K562 (cell line): ENCODE data around the gene DPYSL3. TPM values are rescaled to one million over a fixed set of nuclear protein-coding genes. Genes with fewer than 3 reads are reported as not detected.

ENCODE experiments used
- ATAC-seq: fragments of 200-7000 bp; cut with Tn5 transposase; 3 replicates; pipeline ENCODE4 v1.9.1; 2020; ENCODE audit warnings: moderate library complexity
- BruUV-seq: library from RNA; stranded (reverse); fragments of 400-500 nt; replicated peaks from 2 replicates; lab custom pipeline; 2021; lab: Mats Ljungman, UMichigan
- CTCF ChIA-PET: fragments of 300-600 bp; formaldehyde crosslinking; extraction: SDS; loops from one replicate; lab custom pipeline; 2021; ENCODE audit warnings: low intra/inter-chr PET ratio; lab: Yijun Ruan, JAX
- POLR2A ChIA-PET: fragments of 300-600, 350-650 bp; sonication (Branson Sonifier 250); formaldehyde crosslinking; extraction: SDS; loops from one replicate; lab custom pipeline; 2021; ENCODE audit warnings: antibody characterized with exemption, inconsistent platforms; lab: Yijun Ruan, JAX
- DNase-seq, 4 experiments: peaks; one replicate each; pipeline versions ENCODE4 v3.0.0 to v3.0.0-alpha.2; 2011 to 2018; ENCODE audit warnings: low spot score in 3 of 4, mixed read lengths in 3 of 4; ENCODE audit errors: extremely low read depth in 1 of 4
- FAIRE-seq: peaks from 2 replicates; lab custom pipeline; 2011; peaks lifted over from hg19 to GRCh38; lab: Jason Lieb, UNC
- H2AFZ ChIP-seq: 2 replicates; pipeline ENCODE4 v1.6.0; 2011; ENCODE audit warnings: low read depth, low read length, control low read depth, inconsistent platforms
- H3K27ac ChIP-seq: fragments of 200-600 bp; 3 replicates; pipeline ENCODE4 v1.8.0; 2011; ENCODE audit warnings: low read depth, mild to moderate bottlenecking, control low read depth, inconsistent platforms, low read length, moderate library complexity, mixed read lengths; ENCODE audit errors: extremely low read depth
- H3K27me3 ChIP-seq, 2 experiments: fragments of 300-600 bp in 1 of 2; 2 replicates in 1 of 2; 3 replicates in 1 of 2; pipeline versions ENCODE4 v1.6.0 to v1.8.0; 2011; ENCODE audit warnings: inconsistent platforms in 2 of 2, low read length in 2 of 2, mild to moderate bottlenecking in 1 of 2, mixed read lengths in 1 of 2, moderate library complexity in 1 of 2; ENCODE audit not compliant: control insufficient read depth in 2 of 2, insufficient read depth in 2 of 2
- H3K36me3 ChIP-seq: fragments of 300-600 bp; 3 replicates; pipeline ENCODE4 v1.8.0; 2011; ENCODE audit warnings: mild to moderate bottlenecking, low read length, inconsistent platforms; ENCODE audit not compliant: control insufficient read depth, insufficient read depth
- H3K4me1 ChIP-seq, 2 experiments: fragments of 200-600 bp in 1 of 2; replicated peaks in 1 of 2; 2 replicates in 1 of 2; 3 replicates in 1 of 2; pipeline versions ENCODE4 v1.5.1 to v1.8.0; 2011; ENCODE audit warnings: inconsistent platforms in 2 of 2, low read length in 2 of 2, mild to moderate bottlenecking in 1 of 2, mixed read lengths in 1 of 2, moderate library complexity in 1 of 2; ENCODE audit not compliant: control insufficient read depth in 2 of 2, insufficient read depth in 2 of 2
- H3K4me2 ChIP-seq: 2 replicates; pipeline ENCODE4 v1.6.1; 2011; ENCODE audit warnings: low read length, control low read depth, inconsistent platforms, mixed read lengths; ENCODE audit not compliant: insufficient read depth
- H3K4me3 ChIP-seq: fragments of 200-600 bp; sonication (generic), shearing (Covaris generic); 2 replicates; pipeline ENCODE4 v1.5.1; 2016; ENCODE audit warnings: control low read depth, inconsistent platforms
- H3K79me2 ChIP-seq: fragments of 200-600 bp; 3 replicates; pipeline ENCODE4 v1.8.0; 2011; ENCODE audit warnings: low read length, inconsistent platforms; ENCODE audit not compliant: control insufficient read depth, insufficient read depth
- H3K9ac ChIP-seq, 2 experiments: 2 replicates each; pipeline versions ENCODE4 v1.6.0 to v1.6.1; 2011; ENCODE audit warnings: low read depth in 2 of 2, low read length in 2 of 2, control low read depth in 1 of 2, inconsistent platforms in 1 of 2, mild to moderate bottlenecking in 1 of 2, mixed read lengths in 1 of 2; ENCODE audit not compliant: insufficient read depth in 1 of 2
- H3K9me1 ChIP-seq: one replicate; pipeline ENCODE4 v1.6.0; 2011; ENCODE audit warnings: inconsistent platforms, mild to moderate bottlenecking, low read length, moderate library complexity; ENCODE audit not compliant: control insufficient read depth, insufficient read depth
- H3K9me3 ChIP-seq: replicated peaks from 2 replicates; pipeline ENCODE4 v1.5.1; 2011; ENCODE audit warnings: low read depth, low read length, inconsistent platforms; ENCODE audit not compliant: control insufficient read depth, insufficient read depth
- H4K20me1 ChIP-seq: replicated peaks from 2 replicates; pipeline ENCODE4 v1.6.1; 2011; ENCODE audit warnings: low read length, inconsistent platforms, mixed read lengths; ENCODE audit not compliant: control insufficient read depth, insufficient read depth
- CCNT2 ChIP-seq: IDR thresholded peaks from 2 replicates; pipeline ENCODE4 v1.6.1; 2011; ENCODE audit warnings: borderline replicate concordance, low read depth, mild to moderate bottlenecking, moderate library complexity, mixed read lengths, low read length; ENCODE audit not compliant: insufficient read length; ENCODE audit errors: extremely low read depth
- FUS ChIP-seq: fragments of 200-400 bp; formaldehyde crosslinking; optimal IDR thresholded peaks from 2 replicates; pipeline ENCODE3; 2017; ENCODE audit warnings: low read depth, low read length
- MED1 ChIP-seq: sonication (generic); formaldehyde crosslinking; IDR thresholded peaks from 2 replicates; pipeline ENCODE4 v1.8.1; 2023; ENCODE audit warnings: missing genetic modification reagents, borderline replicate concordance
- TSC22D4 ChIP-seq: fragments of 450-650 bp; IDR thresholded peaks from 2 replicates; pipeline ENCODE4 v1.6.1; 2016; ENCODE audit warnings: missing genetic modification characterization, missing biosample characterization, control low read depth
- ZNF444 ChIP-seq: fragments of 250-450 bp; sonication (Bioruptor Pico); IDR thresholded peaks from 2 replicates; pipeline ENCODE4 v1.4.0; 2020; ENCODE audit warnings: mild to moderate bottlenecking, moderate library complexity
- ZNF695 ChIP-seq: fragments of 450-650 bp; formaldehyde crosslinking; IDR thresholded peaks from 2 replicates; pipeline ENCODE4 v1.4.0; 2020; ENCODE audit warnings: mild to moderate bottlenecking, moderate library complexity
- WGBS: fragments of 100-300 bp; shearing (Covaris generic); methylation state at CpG from one replicate; pipeline ENCODE4 v1.1.6; 2016; ENCODE audit warnings: low coverage, mixed read lengths; ENCODE audit not compliant: insufficient coverage; ENCODE audit errors: missing lambda C conversion rate; 5-methylcytosine and 5-hydroxymethylcytosine counted together
- in situ Hi-C: fragments of 300-500 bp; cut with MboI; formaldehyde crosslinking; loops from 4 replicates; pipeline ENCODE4 v1.15.0; 2018; ENCODE audit warnings: inconsistent platforms, mixed read lengths
- intact Hi-C: fragments of 100-400 bp; cut with micrococcal nuclease; formaldehyde crosslinking; loops from 2 replicates; pipeline ENCODE4 v1.14.2; 2022
- polyA plus RNA-seq, 8 experiments: library from polyadenylated mRNA; depleted of rRNA in 4 of 8; stranded (reverse) in 5 of 8; unstranded in 3 of 8; fragments of >200 nt; fragmentation: Nextera tagmentation in 2 of 8; fragmentation: Illumina TruSeq in 1 of 8; extraction: Ambion mirVana in 2 of 8; extraction: Trizol in 1 of 8; gene quantifications; 2 replicates each; pipeline versions ENCODE4 v1.2.1 to v1.2.3, GENCODE V29; 2011 to 2014; ENCODE audit warnings: inconsistent platforms in 1 of 8, missing spikeins in 1 of 8
- total RNA-seq, 7 experiments: library from RNA; depleted of rRNA in 6 of 7; stranded (reverse); fragments of >200 nt in 6 of 7; fragmentation: Illumina TruSeq in 2 of 7; extraction: Trizol in 2 of 7; gene quantifications; 2 replicates each; pipeline versions ENCODE4 v1.2.1 to v1.2.3, GENCODE V29; 2011 to 2021; ENCODE audit warnings: low replicate concordance in 1 of 7
- TF ChIP-seq, protein P1 (sequence below): sonication (generic); IDR thresholded peaks from 2 replicates; pipeline ENCODE4 v1.6.1; 2016
- TF ChIP-seq, protein P2 (sequence below): fragments of 250-450 bp; sonication (Bioruptor Pico); IDR thresholded peaks from 2 replicates; pipeline ENCODE4 v1.4.0; 2020; ENCODE audit warnings: mild to moderate bottlenecking, moderate library complexity, borderline replicate concordance
- TF ChIP-seq, protein P3 (sequence below): fragments of 450-650 bp; formaldehyde crosslinking; IDR thresholded peaks from 2 replicates; pipeline ENCODE4 v1.4.0; 2022; ENCODE audit warnings: missing genetic modification characterization
- TF ChIP-seq, protein P4 (sequence below): fragments of 450-650 bp; IDR thresholded peaks from 2 replicates; pipeline ENCODE4 v1.7.1; 2018; ENCODE audit warnings: mild to moderate bottlenecking, low read depth; ENCODE audit not compliant: partially characterized antibody
- TF ChIP-seq, protein P5 (sequence below): fragments of 450-650 bp; IDR thresholded peaks from 2 replicates; pipeline ENCODE4 v1.6.1; 2017; ENCODE audit warnings: antibody characterized with exemption

The DPYSL3 gene
- total and polyA plus RNA-seq, 9 of the 15 experiments (the other 6 are each of a cell fraction or from before 2014, with no cell fraction given) = 0.07 to 0.55 TPM; not detected in 7

DNA sequence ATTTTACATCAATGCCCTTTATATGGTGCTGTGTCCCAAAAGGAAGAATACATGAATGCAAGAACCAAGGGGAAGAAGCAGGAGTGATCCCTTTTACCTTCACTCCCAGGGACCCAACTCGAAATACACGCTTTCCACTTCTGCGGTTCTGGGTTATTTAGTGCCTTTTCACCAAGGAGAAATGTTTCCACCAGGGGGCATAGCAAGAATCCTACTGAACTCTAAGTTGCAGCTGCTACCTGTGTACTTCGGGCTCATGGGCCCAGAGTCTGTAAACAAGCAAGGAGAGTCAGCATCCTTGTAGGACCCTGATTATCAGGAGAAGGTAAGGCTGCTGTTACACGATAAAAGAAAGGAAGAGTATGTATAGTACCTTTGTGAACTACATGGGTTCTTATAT is 45.7 kb downstream of the DPYSL3 start (continued):
- TF ChIP-seq ZNF444 (CRISPR knock-in tag) = no peak
- no peak for TF ChIP-seq ZNF695 (CRISPR knock-in tag)
- no peak for TF ChIP-seq MED1
- TF ChIP-seq FUS = no peak
- TF ChIP-seq CCNT2 = no peak
- TF ChIP-seq, protein P1, sequence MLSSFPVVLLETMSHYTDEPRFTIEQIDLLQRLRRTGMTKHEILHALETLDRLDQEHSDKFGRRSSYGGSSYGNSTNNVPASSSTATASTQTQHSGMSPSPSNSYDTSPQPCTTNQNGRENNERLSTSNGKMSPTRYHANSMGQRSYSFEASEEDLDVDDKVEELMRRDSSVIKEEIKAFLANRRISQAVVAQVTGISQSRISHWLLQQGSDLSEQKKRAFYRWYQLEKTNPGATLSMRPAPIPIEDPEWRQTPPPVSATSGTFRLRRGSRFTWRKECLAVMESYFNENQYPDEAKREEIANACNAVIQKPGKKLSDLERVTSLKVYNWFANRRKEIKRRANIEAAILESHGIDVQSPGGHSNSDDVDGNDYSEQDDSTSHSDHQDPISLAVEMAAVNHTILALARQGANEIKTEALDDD = no peak

DNA sequence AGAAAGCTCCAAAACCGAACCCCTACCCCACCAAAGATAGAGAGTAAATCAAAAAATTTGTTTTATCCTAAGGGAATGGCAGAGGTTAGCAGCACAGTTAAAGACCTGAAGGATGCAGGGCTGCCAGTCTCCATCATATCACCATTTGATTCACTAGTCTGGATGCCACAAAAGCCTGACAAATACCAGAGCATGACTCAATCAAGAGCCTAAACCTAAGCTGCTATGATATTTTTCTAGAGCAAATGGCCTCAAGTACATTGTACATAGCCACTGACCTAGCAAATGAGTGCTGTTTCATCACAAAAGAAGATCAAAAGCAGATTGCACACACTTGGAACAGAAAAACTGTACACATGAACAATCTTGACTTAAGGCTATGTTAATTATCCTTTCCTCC is 48.0 kb downstream of the DPYSL3 start:
- Histone ChIP-seq H3K9me3 (no peaks in the 10 kb centered on the region), H3K36me3 (no peaks in the 10 kb centered on the region), H3K79me2 (no peaks in the 10 kb centered on the region), H2AFZ (no peak overlapping the region), H3K9ac (no peak overlapping the region), H3K9me1 (no peaks in the 10 kb centered on the region), H4K20me1 (no peaks in the 10 kb centered on the region), H3K4me3 (no peak overlapping the region), H3K4me1 (no peaks in the 10 kb centered on the region), H3K27ac (no peak overlapping the region), H3K4me2 (no peak overlapping the region), H3K27me3 (no peaks in the 10 kb centered on the region)
- in situ Hi-C loops = no loop called here
- BruUV-seq = no TSS peak
- POLR2A ChIA-PET = no interaction called here
- 0% methylated on average over 1 of the region's 1 CpG for WGBS
- intact Hi-C loops = loop anchor here (5.0 kb wide), 1 partner anchor 1620 kb away; no protein-coding TSS in a partner anchor
- no peak for DNase-seq
- CTCF ChIA-PET = no interaction called here
- FAIRE-seq = no peak
- no peak for ATAC-seq
- TF ChIP-seq, protein P2, sequence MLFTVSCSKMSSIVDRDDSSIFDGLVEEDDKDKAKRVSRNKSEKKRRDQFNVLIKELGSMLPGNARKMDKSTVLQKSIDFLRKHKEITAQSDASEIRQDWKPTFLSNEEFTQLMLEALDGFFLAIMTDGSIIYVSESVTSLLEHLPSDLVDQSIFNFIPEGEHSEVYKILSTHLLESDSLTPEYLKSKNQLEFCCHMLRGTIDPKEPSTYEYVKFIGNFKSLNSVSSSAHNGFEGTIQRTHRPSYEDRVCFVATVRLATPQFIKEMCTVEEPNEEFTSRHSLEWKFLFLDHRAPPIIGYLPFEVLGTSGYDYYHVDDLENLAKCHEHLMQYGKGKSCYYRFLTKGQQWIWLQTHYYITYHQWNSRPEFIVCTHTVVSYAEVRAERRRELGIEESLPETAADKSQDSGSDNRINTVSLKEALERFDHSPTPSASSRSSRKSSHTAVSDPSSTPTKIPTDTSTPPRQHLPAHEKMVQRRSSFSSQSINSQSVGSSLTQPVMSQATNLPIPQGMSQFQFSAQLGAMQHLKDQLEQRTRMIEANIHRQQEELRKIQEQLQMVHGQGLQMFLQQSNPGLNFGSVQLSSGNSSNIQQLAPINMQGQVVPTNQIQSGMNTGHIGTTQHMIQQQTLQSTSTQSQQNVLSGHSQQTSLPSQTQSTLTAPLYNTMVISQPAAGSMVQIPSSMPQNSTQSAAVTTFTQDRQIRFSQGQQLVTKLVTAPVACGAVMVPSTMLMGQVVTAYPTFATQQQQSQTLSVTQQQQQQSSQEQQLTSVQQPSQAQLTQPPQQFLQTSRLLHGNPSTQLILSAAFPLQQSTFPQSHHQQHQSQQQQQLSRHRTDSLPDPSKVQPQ (CRISPR knock-in tag) = no peak
- TF ChIP-seq TSC22D4 = no peak
- TF ChIP-seq, protein P3, sequence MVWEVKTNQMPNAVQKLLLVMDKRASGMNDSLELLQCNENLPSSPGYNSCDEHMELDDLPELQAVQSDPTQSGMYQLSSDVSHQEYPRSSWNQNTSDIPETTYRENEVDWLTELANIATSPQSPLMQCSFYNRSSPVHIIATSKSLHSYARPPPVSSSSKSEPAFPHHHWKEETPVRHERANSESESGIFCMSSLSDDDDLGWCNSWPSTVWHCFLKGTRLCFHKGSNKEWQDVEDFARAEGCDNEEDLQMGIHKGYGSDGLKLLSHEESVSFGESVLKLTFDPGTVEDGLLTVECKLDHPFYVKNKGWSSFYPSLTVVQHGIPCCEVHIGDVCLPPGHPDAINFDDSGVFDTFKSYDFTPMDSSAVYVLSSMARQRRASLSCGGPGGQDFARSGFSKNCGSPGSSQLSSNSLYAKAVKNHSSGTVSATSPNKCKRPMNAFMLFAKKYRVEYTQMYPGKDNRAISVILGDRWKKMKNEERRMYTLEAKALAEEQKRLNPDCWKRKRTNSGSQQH = no peak
- TF ChIP-seq, protein P4, sequence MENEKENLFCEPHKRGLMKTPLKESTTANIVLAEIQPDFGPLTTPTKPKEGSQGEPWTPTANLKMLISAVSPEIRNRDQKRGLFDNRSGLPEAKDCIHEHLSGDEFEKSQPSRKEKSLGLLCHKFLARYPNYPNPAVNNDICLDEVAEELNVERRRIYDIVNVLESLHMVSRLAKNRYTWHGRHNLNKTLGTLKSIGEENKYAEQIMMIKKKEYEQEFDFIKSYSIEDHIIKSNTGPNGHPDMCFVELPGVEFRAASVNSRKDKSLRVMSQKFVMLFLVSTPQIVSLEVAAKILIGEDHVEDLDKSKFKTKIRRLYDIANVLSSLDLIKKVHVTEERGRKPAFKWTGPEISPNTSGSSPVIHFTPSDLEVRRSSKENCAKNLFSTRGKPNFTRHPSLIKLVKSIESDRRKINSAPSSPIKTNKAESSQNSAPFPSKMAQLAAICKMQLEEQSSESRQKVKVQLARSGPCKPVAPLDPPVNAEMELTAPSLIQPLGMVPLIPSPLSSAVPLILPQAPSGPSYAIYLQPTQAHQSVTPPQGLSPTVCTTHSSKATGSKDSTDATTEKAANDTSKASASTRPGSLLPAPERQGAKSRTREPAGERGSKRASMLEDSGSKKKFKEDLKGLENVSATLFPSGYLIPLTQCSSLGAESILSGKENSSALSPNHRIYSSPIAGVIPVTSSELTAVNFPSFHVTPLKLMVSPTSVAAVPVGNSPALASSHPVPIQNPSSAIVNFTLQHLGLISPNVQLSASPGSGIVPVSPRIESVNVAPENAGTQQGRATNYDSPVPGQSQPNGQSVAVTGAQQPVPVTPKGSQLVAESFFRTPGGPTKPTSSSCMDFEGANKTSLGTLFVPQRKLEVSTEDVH = no peak
- TF ChIP-seq, protein P5, sequence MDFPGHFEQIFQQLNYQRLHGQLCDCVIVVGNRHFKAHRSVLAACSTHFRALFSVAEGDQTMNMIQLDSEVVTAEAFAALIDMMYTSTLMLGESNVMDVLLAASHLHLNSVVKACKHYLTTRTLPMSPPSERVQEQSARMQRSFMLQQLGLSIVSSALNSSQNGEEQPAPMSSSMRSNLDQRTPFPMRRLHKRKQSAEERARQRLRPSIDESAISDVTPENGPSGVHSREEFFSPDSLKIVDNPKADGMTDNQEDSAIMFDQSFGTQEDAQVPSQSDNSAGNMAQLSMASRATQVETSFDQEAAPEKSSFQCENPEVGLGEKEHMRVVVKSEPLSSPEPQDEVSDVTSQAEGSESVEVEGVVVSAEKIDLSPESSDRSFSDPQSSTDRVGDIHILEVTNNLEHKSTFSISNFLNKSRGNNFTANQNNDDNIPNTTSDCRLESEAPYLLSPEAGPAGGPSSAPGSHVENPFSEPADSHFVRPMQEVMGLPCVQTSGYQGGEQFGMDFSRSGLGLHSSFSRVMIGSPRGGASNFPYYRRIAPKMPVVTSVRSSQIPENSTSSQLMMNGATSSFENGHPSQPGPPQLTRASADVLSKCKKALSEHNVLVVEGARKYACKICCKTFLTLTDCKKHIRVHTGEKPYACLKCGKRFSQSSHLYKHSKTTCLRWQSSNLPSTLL = no peak
